Prostate gland (tissue), 2 donors: ENCODE measurements around the gene TOM1L2.

Experiments
- POLR2A ChIP-seq: fragments of 450-650 bp; IDR thresholded peaks from one replicate; pipeline ENCODE4 v1.6.1; 2016; ENCODE audit warnings: antibody characterized with exemption, mild to moderate bottlenecking
- TF ChIP-seq, protein P1 (sequence below), 4 experiments: fragments of 200-600 bp in 2 of 4; fragments of 450-650 bp in 2 of 4; sonication (generic) in 2 of 4; IDR thresholded peaks; 1 replicate in 3 of 4; 2 replicates in 1 of 4; pipeline ENCODE4 v1.5.1; 2016 to 2019; ENCODE audit warnings: antibody characterized with exemption in 4 of 4, mild to moderate bottlenecking in 2 of 4, moderate library complexity in 2 of 4

- TF ChIP-seq, protein P1, sequence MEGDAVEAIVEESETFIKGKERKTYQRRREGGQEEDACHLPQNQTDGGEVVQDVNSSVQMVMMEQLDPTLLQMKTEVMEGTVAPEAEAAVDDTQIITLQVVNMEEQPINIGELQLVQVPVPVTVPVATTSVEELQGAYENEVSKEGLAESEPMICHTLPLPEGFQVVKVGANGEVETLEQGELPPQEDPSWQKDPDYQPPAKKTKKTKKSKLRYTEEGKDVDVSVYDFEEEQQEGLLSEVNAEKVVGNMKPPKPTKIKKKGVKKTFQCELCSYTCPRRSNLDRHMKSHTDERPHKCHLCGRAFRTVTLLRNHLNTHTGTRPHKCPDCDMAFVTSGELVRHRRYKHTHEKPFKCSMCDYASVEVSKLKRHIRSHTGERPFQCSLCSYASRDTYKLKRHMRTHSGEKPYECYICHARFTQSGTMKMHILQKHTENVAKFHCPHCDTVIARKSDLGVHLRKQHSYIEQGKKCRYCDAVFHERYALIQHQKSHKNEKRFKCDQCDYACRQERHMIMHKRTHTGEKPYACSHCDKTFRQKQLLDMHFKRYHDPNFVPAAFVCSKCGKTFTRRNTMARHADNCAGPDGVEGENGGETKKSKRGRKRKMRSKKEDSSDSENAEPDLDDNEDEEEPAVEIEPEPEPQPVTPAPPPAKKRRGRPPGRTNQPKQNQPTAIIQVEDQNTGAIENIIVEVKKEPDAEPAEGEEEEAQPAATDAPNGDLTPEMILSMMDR (IDR thresholded peaks at IDR 0.05), result no peak
- no peak for TF ChIP-seq POLR2A
These were observed 102.0 kb downstream of the TOM1L2 start for GRCh38 chr17:17870247-17870646.
